Activated naive CD4-positive, alpha-beta T cell (primary cell): ENCODE measurements around the gene LTBR.
"Not testable (repeated sequence)": the region's sequence is repeated elsewhere in the genome, so short reads cannot be mapped to it uniquely, and the experiment has no call there.

Experiments
- DNase-seq, 4 experiments: peaks; one replicate each; lab custom pipeline; 2025; lab: John Stamatoyannopoulos, UW

Gene LTBR

GRCh38 chr12:6425590-6426531, 41.9 kb downstream of the LTBR start:
- no peak for DNase-seq

- DNase-seq, result peak; percentile 55 to 65 (median 60)
Observed at GRCh38 chr12:6426882-6427671, 43.1 kb downstream of the LTBR start.

DNA sequence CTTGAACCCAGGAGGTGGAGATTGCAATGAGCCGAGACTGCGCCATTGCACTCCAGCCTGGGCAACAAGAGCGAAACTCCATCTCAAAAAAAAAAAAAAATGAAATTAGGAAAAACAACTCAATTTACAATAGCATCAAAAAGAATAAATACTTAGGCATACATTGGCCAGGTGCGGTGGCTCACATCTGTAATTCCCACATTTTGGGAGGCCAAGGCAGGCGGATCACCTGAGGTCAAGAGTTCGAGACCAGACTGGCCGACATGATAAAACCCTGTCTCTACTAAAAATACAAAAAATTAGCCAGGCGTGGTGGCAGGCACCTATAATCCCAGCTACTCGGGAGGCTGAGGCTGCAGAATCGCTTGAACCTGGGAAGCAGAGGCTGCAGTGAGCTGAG, 43.8 kb downstream of the LTBR start:
- not testable (repeated sequence) for DNase-seq

DNA sequence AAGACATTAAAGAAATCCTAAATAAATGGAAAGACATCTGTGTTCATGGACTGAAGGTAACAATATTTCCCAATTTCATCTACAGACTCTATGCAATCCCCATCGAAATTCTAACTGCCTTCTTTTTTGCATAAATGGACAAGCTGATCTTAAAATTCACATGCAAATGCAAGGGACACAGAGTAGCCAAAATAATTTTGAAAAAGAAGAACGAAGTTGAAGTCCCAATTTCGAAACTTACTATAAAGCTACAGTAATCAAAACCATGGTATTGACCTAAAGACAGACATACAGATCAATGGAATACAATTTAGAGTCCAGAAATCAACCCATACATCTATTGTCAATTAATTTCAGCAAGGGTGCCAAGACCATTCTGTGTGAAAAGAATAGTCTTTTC, 44.4 kb downstream of the LTBR start:
- no peak for DNase-seq

GRCh38 chr12:6430124-6430989, 46.4 kb downstream of the LTBR start:
- DNase-seq, result no peak

DNA sequence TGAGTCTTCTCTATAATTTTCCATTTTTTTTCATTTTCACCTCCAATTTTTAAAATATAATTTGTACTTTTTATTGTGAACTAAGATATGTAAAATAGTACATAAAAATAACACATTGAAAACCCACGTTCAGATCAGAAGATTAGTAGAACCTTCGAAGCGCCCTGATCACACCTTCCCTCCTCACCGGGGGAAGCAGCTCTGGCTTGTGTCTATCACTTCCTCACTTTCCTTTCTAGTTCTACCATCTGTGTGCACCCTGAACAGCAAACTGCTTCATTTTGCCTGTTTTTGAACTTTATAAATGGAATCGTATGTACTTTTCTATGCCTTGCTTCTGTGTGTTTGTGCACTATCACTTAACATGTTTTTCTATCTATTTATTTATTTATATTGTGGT, 49.0 kb downstream of the LTBR start:
- no peak for DNase-seq

DNA sequence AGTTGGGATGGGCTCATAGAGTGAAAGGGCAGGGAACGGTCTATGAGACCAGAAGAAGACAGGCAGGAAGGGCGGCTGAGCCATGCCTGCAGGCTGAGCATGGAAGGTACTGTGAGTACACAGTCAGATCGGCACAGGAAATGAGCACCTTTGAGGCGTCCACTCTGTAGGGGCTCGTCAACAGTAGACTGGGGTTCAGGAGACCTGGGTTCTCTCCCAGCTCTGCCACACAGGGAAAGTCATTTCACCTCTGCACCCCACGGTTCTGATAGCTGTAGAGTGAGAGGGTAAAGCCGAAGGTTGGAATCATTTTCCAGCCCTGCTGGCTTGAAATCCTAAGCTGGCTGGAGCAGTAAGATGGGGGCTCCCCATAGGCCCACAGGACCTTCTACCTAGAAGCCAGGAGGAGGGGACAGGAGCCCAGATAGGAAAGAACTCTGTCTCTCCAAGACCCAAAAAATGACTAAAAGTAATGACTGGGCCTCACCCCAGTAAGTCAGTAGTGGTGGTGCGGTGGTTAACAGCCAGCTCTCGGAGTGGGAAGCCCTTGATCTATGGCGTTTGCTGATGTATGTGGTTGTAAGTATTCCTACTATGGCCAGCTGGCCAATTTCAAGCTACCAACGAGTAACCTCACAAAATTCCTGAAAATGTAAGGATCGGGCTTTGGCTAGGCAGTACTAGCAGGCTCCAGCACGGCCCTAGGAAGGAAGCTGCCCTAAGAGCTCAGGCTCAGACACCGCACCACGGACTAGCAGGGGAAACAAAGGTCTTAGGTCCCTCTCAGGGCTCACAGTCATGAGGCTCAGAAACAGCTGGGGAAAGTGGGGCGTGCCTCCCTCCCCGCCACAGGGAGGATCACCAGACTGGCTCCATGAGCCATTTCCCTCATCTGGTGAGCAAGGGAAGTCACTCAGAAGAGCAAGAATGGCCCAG, 50.5 kb downstream of the LTBR start:
- DNase-seq, result peak in 1 of 4 experiments; percentile 35

DNA sequence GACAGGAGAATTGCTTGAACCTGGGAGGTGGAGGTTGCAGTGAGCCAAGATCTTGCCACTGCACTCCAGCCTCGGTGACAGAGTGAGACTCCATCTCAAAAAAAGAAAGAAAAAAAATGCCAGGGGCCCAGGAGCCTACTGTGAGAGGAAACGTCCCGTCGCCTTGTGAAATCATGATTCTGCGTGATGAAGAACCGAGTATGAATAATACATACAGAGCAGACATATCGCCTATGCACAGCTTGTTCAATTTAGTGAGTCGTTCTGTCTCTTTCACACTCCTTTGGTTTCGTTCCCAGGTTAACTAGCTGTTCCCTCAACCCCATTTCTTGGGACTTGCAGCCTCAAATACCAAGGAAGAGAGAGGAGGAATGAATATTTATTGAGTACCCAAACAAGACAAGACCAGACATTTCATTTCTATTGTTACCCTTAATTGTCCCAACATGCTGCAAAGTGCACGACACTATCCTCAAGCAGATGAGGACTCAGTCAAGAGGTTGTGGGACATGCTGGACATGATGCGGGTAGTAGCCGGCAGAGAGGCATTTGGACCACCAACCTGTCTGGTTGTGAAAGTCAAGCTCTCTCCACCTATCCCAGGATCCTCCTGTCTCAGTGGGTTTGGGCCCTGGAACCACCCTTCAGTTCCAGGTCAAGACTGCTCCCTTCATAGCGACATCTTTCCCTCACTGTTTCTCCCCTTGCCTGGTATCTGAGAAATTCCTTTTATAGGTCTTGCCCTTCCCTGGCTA, 52.2 kb downstream of the LTBR start:
- DNase-seq, result no peak

GRCh38 chr12:6437586-6437985, 53.6 kb downstream of the LTBR start:
- DNase-seq, result no peak

GRCh38 chr12:6438345-6438744, 54.4 kb downstream of the LTBR start:
- no peak for DNase-seq

DNA sequence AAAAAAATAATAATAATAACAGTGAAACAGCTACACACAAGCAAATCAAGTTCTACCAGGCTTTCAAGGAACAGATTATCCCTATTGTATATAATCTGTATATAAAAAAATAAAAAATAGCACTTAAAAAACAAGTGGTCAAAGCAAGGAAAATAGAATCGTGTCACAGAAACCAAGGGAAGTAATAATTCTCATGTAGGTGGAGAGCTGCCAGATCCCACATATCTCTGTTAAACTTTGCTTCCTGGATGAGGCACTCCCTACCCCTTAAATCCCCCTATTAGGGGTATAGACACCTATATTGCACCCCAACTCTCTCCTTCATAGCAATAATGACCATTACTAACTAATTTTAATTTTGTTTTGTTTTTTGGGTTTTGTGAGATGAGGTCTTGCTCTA, 56.4 kb downstream of the LTBR start:
- no peak for DNase-seq
